ENCODE data around the gene PRKCB. TPM values are rescaled to one million over a fixed set of nuclear protein-coding genes. Genes with fewer than 3 reads are reported as not detected.

The PRKCB gene
- total and polyA plus RNA-seq, 2 of the 8 experiments (the other 6 are each of a cell fraction or from before 2014, with no cell fraction given), result 7.1 to 12.1 TPM

GRCh38 chr16:24116989-24117388 is 281.2 kb downstream of the PRKCB start:
- Histone ChIP-seq H2BK12ac (ENCODE audit: low read depth, low read length) (no peak overlapping the region), H4K5ac (ENCODE audit: insufficient read length, low read depth, low read length) (no peak overlapping the region), H2BK120ac (replicated peaks; ENCODE audit: low read depth, low read length) (no peak overlapping the region), H3K56ac (replicated peaks; ENCODE audit: insufficient read length, low read depth, low read length) (no peak overlapping the region), H2BK5ac (ENCODE audit: low read depth, low read length) (no peak overlapping the region), H2BK15ac (ENCODE audit: low read length) (no peak overlapping the region), H3K27me3 (replicated peaks in 1 of 4; ENCODE audit: control insufficient read depth in 3 of 4, extremely low read depth in 1 of 4, insufficient read depth in 3 of 4, low read length in 3 of 4) (no peaks in the 10 kb centered on the region), H4K91ac (replicated peaks; ENCODE audit: insufficient read length, low read length) (no peak overlapping the region), H3K9me3 (ENCODE audit: insufficient read depth in 2 of 2, low read depth in 1 of 2, low read length in 1 of 2) (no peaks in the 10 kb centered on the region), H3K79me2 (ENCODE audit: control insufficient read depth in 1 of 2, insufficient read depth in 2 of 2, low read length in 2 of 2) (no peaks in the 10 kb centered on the region), H3K4me3 (ENCODE audit: extremely low read depth in 1 of 4, insufficient read depth in 2 of 4, low read depth in 3 of 4, low read length in 4 of 4) (no peak overlapping the region), H3K23me2 (ENCODE audit: low read depth, low read length) (peaks cover 2% of the 10 kb centered on the region; the same call in 1 of the 2 replicates), H3K27ac (ENCODE audit: low read depth, low read length) (no peak overlapping the region), H3K4me2 (ENCODE audit: insufficient read depth in 1 of 2, low read depth in 2 of 2, low read length in 2 of 2) (no peak overlapping the region; a peak in 1 of 4 replicates), H3K9ac (replicated peaks in 1 of 4; ENCODE audit: extremely low read depth in 1 of 4, low read depth in 3 of 4, low read length in 3 of 4) (no peak overlapping the region), H3K79me1 (ENCODE audit: low read depth, low read length) (no peaks in the 10 kb centered on the region), H2AFZ (ENCODE audit: low read length) (no peak overlapping the region), H3K4me1 (replicated peaks in 1 of 4; ENCODE audit: control insufficient read depth in 3 of 4, insufficient read depth in 4 of 4, low read length in 3 of 4) (peaks cover 6 to 17% (median 11%) of the 10 kb centered on the region in 4 experiments; a peak in 6 of 7 replicates), H3K23ac (ENCODE audit: insufficient read length) (no peak overlapping the region), H4K8ac (ENCODE audit: extremely low read depth, insufficient read depth, low read length) (no peak overlapping the region), H2BK20ac (ENCODE audit: low read length) (no peak overlapping the region), H2AK5ac (ENCODE audit: low read depth, low read length) (no peak overlapping the region), H4K20me1 (replicated peaks in 1 of 2; ENCODE audit: control insufficient read depth in 1 of 2, insufficient read depth in 2 of 2, low read length in 2 of 2) (no peaks in the 10 kb centered on the region), H3K18ac (ENCODE audit: extremely low read depth, low read length) (no peak overlapping the region), H3K4ac (replicated peaks; ENCODE audit: insufficient read length, low read depth, low read length) (no peak overlapping the region), H3K14ac (ENCODE audit: insufficient read length) (no peak overlapping the region), H3K36me3 (ENCODE audit: control insufficient read depth in 2 of 4, insufficient read depth in 4 of 4, low read length in 3 of 4) (no peaks in the 10 kb centered on the region)
- WGBS, 2 experiments (ENCODE audit: extremely low coverage in 1 of 2, insufficient coverage in 1 of 2, insufficient read length in 1 of 2, insufficient replicate concordance in 2 of 2, low coverage in 1 of 2, low lambda C conversion rate in 2 of 2, missing lambda C conversion rate in 1 of 2), result 83% methylated on average over 9 of the region's 9 CpGs; no CpG with 5 or more reads in 1 of the 2 experiments
- ChIA-PET CTCF (ENCODE audit: partially characterized antibody) (interaction anchor here (1.1 to 1.2 kb wide), 2 partner anchors 103 to 136 kb away, joined by 3 to 5 read pairs; no protein-coding TSS in a partner anchor), POLR2A (ENCODE audit: partially characterized antibody) (no interaction called here)
- DNase-seq (ENCODE audit: low read depth in 1 of 2, low spot score in 2 of 2) (no peak), FAIRE-seq (no peak)
